NOMO-1 treated with DMSO at 0.1 percent for 48 hours (cell line): ENCODE data around the gene SNPH.
"Not testable (repeated sequence)": the region's sequence is repeated elsewhere in the genome, so short reads cannot be mapped to it uniquely, and the experiment has no call there.

Source experiments
- DNase-seq: peaks from one replicate; lab custom pipeline; 2025; ENCODE audit not compliant: unreplicated experiment; lab: John Stamatoyannopoulos, UW

SNPH gene

GRCh38 chr20:1336699-1337367 lies 70.7 kb downstream of the SNPH start:
- no peak for DNase-seq

- no peak for DNase-seq
Observed at GRCh38 chr20:1337441-1337840, 71.3 kb downstream of the SNPH start.

GRCh38 chr20:1338096-1338495 lies 72.0 kb downstream of the SNPH start:
- DNase-seq: no peak

- DNase-seq: no peak
Observed at GRCh38 chr20:1338801-1339200, 72.7 kb downstream of the SNPH start.

DNA sequence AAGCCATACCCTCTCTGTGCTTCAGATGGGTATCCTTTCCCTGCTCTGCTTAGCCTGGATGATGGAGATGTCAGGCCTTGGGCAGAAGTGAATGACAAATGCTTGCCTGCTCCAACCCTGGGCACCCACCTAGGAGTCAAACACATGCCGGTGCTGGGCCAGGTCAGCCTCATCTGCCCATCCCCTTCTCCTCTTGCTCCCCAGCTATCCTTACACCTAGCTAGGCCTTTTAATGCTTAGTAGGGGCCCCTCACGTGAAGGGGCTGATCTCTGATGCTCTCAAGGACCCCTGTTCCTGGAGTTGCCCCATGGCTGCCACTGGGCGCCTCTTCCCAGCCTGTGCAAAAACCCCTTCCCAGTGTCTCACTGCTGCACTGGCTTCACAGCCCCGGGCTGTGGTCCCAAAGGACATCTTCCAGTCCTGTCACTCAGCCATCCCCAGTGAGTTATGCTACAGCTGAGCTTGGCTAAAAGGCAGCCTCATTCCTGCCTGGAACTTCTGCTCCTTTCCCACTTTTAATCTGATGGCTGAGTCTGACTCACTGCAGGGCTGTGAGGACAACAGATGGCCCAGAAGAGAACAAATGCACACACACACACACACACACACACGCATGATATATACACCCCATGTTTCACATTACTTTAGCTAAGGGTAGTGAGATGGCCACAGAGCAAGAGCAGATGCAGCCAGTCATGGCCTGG lies 75.6 kb downstream of the SNPH start:
- peak; percentile 4 for DNase-seq

GRCh38 chr20:1343446-1344124 lies 77.5 kb downstream of the SNPH start:
- DNase-seq: not testable (repeated sequence)

GRCh38 chr20:1345030-1345755 lies 79.1 kb downstream of the SNPH start:
- DNase-seq: no peak

DNA sequence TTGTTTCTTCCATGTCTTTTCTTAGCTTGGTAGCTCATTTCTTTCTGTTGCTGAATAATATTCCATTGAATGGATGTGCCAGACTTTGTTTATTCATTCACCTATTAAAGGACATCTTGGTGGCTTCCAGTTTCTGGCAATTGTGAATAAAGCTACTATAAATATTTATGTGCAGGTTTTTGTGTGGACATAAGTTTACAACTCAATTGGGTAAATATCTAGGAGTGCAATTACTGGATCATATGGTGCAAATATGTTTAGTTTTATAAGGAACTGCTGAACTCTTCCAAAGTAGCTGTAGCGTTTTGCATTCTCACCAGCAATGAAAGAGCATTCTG lies 79.6 kb downstream of the SNPH start:
- DNase-seq: no peak

DNA sequence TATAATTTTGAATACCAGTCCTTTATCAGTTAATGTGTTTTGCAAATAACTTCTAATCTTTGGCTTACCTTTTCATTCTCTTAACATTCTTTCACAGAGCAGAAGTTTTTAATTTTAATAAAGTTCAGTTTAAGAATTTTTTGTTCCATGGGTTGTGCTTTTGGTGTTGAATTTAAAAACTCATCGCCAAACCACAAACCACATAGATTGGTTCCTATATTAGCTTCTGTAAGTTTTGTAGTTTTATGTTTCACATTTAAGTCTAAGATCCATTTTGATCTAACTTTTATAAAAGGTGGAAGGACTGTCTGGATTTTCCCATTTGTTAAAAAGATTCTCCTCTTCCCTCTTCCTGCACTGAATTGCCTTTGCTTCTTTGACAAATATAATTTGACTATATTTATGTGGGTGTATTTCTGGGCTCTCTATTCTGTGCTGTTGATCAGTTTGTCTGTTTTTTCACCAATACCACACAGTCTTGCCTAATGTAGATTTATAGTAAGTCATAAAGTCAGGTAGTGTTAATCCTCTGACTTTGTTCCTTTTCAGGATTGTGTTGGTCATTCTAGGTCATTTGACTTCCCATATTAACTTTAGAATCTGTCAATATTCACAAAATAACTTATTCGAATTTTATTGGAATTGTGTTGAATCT lies 80.3 kb downstream of the SNPH start:
- no peak for DNase-seq

- no peak for DNase-seq
Observed at GRCh38 chr20:1353956-1354355, 87.9 kb downstream of the SNPH start.

DNA sequence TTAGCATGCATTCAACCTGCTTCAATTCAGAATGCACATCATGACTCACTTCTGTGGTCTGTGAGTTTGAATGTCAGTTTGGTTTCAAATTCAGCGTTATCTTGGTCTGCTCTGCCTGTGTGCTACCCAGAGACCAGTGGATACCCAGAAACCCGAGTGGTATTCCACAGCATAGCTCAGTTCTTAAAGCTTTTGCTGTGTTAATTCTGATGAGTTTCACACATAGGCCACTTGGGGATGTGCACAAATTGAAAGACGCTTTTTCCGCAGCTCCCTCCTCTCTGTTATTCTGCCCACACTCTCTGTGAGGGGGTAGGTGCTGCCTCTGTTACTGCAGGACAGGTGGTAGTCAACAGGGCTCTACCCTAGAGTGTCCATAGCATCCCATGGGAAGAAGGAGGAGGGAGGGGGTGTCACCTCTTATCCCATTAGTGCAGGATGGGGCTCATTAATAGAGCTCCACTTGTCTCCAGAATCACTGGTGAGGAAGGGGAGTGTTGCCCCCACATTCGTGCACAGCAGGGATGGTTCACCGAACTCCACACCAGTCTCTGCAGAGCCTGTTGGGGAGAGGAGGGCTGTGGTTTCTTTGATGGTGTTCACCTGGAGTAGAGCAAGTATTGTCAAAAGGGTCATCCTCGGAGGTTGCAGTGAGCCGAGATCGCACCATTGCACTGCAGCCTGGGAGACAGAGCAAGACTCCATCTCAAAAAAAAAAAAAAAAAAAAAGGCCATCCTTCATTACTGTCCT lies 92.0 kb downstream of the SNPH start:
- DNase-seq: no peak
